Measurements from ENCODE around the gene HOXC6. TPM values are rescaled to one million over a fixed set of nuclear protein-coding genes. Genes with fewer than 3 reads are reported as not detected.

The HOXC6 gene
- polyA plus RNA-seq, 3 donors, result not detected

GRCh38 chr12:54074308-54074707 is 46.1 kb downstream of the HOXC6 start:
- WGBS (ENCODE audit: insufficient coverage), result 90% methylated on average over 3 of the region's 6 CpGs
- no peaks in the 10 kb centered on the region for H3K9me3 ChIP-seq (replicated peaks in 1 of 2; ENCODE audit: control insufficient read depth in 1 of 2, insufficient read depth in 1 of 2, low read length in 2 of 2)
- Mint-ChIP-seq H3K4me1 (no peaks in the 10 kb centered on the region), H3K36me3 (no peaks in the 10 kb centered on the region), H3K27ac (no peak overlapping the region), H3K9me3 (no peaks in the 10 kb centered on the region), H3K27me3 (ENCODE audit: low read depth in 3 of 3) (peaks cover 30 to 52% (median 50%) of the 10 kb centered on the region in 3 donors), H3K4me3 (no peak overlapping the region)
- peaks cover 33 to 37% of the 10 kb centered on the region in 2 donors for H3K27me3 ChIP-seq (ENCODE audit: control insufficient read depth in 2 of 2, insufficient read depth in 2 of 2, low read length in 2 of 2)
- no peak overlapping the region for H3K4me2 ChIP-seq (replicated peaks; ENCODE audit: extremely low read depth, low read length, poor library complexity, severe bottlenecking)
- H3K27ac ChIP-seq (ENCODE audit: low read depth in 1 of 2, low read length in 2 of 2), result no peak overlapping the region
- H2AFZ ChIP-seq (ENCODE audit: insufficient read depth, low read depth, low read length, poor library complexity, severe bottlenecking), result no peak overlapping the region
- H3K4me1 ChIP-seq (ENCODE audit: control insufficient read depth in 1 of 2, insufficient read depth in 2 of 2, low read length in 2 of 2), result no peaks in the 10 kb centered on the region
- no peak overlapping the region for H3K4me3 ChIP-seq (replicated peaks in 1 of 3; ENCODE audit: low read depth in 2 of 3, low read length in 3 of 3)
- H3K79me2 ChIP-seq (ENCODE audit: insufficient read depth, low read length), result no peaks in the 10 kb centered on the region
- intact Hi-C loops (cut with micrococcal nuclease), result no loop called here
- H3K36me3 ChIP-seq (replicated peaks in 1 of 2; ENCODE audit: control insufficient read depth in 1 of 2, insufficient read depth in 2 of 2, low read length in 2 of 2), result no peaks in the 10 kb centered on the region
- no peaks in the 10 kb centered on the region for H4K20me1 ChIP-seq (ENCODE audit: insufficient read depth, low read length)
- no peak for DNase-seq
- H3K9ac ChIP-seq (ENCODE audit: insufficient read depth, low read length, poor library complexity, severe bottlenecking), result no peak overlapping the region
- TF ChIP-seq, protein P1, sequence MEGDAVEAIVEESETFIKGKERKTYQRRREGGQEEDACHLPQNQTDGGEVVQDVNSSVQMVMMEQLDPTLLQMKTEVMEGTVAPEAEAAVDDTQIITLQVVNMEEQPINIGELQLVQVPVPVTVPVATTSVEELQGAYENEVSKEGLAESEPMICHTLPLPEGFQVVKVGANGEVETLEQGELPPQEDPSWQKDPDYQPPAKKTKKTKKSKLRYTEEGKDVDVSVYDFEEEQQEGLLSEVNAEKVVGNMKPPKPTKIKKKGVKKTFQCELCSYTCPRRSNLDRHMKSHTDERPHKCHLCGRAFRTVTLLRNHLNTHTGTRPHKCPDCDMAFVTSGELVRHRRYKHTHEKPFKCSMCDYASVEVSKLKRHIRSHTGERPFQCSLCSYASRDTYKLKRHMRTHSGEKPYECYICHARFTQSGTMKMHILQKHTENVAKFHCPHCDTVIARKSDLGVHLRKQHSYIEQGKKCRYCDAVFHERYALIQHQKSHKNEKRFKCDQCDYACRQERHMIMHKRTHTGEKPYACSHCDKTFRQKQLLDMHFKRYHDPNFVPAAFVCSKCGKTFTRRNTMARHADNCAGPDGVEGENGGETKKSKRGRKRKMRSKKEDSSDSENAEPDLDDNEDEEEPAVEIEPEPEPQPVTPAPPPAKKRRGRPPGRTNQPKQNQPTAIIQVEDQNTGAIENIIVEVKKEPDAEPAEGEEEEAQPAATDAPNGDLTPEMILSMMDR (IDR thresholded peaks at IDR 0.05), result no peak

GRCh38 chr12:54075409-54075808 is 47.2 kb downstream of the HOXC6 start:
- H3K4me3 Mint-ChIP-seq, result no peak overlapping the region
- Histone ChIP-seq H3K4me2 (replicated peaks; ENCODE audit: extremely low read depth, low read length, poor library complexity, severe bottlenecking) (no peak overlapping the region), H3K79me2 (ENCODE audit: insufficient read depth, low read length) (no peaks in the 10 kb centered on the region), H3K36me3 (replicated peaks in 1 of 2; ENCODE audit: control insufficient read depth in 1 of 2, insufficient read depth in 2 of 2, low read length in 2 of 2) (no peaks in the 10 kb centered on the region), H3K27ac (ENCODE audit: low read depth in 1 of 2, low read length in 2 of 2) (no peak overlapping the region), H3K27me3 (ENCODE audit: control insufficient read depth in 2 of 2, insufficient read depth in 2 of 2, low read length in 2 of 2) (peaks cover 29 to 42% of the 10 kb centered on the region in 2 donors), H3K9ac (ENCODE audit: insufficient read depth, low read length, poor library complexity, severe bottlenecking) (no peak overlapping the region), H3K4me1 (ENCODE audit: control insufficient read depth in 1 of 2, insufficient read depth in 2 of 2, low read length in 2 of 2) (no peaks in the 10 kb centered on the region), H3K4me3 (replicated peaks in 1 of 3; ENCODE audit: low read depth in 2 of 3, low read length in 3 of 3) (no peak overlapping the region), H4K20me1 (ENCODE audit: insufficient read depth, low read length) (no peaks in the 10 kb centered on the region), H2AFZ (ENCODE audit: insufficient read depth, low read depth, low read length, poor library complexity, severe bottlenecking) (no peak overlapping the region), H3K9me3 (replicated peaks in 1 of 2; ENCODE audit: control insufficient read depth in 1 of 2, insufficient read depth in 1 of 2, low read length in 2 of 2) (no peaks in the 10 kb centered on the region)
- 84% methylated on average over 3 of the region's 6 CpGs for WGBS (ENCODE audit: insufficient coverage)
- DNase-seq, result no peak
- H3K27me3 Mint-ChIP-seq (ENCODE audit: low read depth in 3 of 3), result peaks cover 37 to 51% (median 49%) of the 10 kb centered on the region in 3 donors
- no peaks in the 10 kb centered on the region for H3K4me1 Mint-ChIP-seq
- H3K36me3 Mint-ChIP-seq, result no peaks in the 10 kb centered on the region
- TF ChIP-seq, protein P1 (IDR thresholded peaks at IDR 0.05), result no peak
- H3K9me3 Mint-ChIP-seq, result no peaks in the 10 kb centered on the region
- H3K27ac Mint-ChIP-seq, result no peak overlapping the region
- intact Hi-C loops (cut with micrococcal nuclease), result no loop called here

Data from CD14-positive monocyte (primary cell).